HG03135 (cell line): ENCODE results near the gene TXNL4A.
"Not testable (repeated sequence)": the region's sequence is repeated elsewhere in the genome, so short reads cannot be mapped to it uniquely, and the experiment has no call there.

Experiments used
- ATAC-seq: cut with Tn5 transposase; IDR thresholded peaks from one replicate; pipeline ENCODE4 v1.9.1; 2021; ENCODE audit warnings: mild to moderate bottlenecking, moderate library complexity; ENCODE audit not compliant: unreplicated experiment

The TXNL4A gene

GRCh38 chr18:79999701-80000100, 11.3 kb upstream of the TXNL4A start:
- ATAC-seq = not testable (repeated sequence)

- ATAC-seq = no peak
These were observed 3.1 kb upstream of the TXNL4A start for GRCh38 chr18:79991494-79991893.

DNA sequence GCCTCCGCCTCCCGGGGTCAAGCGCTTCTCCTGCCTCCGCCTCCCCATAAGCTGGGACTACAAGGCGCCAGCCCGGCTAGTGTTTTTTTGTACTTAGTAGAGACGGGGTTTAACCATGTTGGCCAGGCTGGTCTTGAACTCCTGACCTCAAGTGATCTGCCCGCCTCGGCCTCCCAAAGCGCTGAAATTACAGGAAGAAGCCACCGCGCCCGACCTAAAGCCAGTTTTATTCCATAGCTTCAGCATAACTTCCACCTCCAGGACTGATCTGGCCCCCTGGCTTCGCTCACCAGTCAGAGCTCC, 783 bp upstream of the TXNL4A start:
- no peak for ATAC-seq

- ATAC-seq = peak; percentile 73
These were observed 302 bp downstream of the TXNL4A start for GRCh38 chr18:79988071-79988450.

DNA sequence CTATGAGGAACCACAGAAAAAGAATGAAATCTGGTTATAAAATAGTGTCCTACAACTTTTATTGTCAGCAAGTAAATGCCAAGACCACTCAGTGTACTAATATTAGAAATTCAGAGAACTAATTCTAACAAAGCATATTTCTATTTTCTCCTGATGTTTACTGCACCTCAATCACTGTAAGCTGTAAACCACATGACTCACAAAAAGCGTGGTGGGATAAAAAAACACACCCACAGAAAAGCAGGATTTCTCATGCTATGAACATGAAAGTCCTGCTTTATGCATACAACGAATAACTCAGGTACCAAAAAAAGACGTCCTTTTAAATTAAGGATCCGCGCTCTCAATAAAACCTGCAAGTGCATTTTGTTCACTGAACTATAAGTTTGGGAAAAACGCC, 797 bp downstream of the TXNL4A start:
- no peak for ATAC-seq

DNA sequence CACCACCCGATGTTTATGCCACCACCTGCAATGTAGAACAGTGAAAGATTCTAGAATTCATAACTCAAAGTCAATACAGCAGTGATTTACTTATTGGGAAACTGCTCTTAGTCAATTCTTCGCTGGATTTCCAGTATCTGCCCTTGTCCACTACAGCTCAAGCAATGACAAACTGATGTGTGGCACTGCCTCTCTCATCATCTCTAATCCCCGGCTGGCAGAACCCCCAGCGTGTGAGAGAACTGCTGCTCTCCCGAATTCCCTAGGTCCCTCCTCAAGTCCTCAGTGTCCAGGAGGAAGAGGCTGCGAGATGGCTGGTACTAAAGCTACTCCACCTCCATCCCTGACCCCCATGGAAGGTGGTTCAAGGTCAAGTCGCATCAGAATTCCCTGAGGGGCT, 1.6 kb downstream of the TXNL4A start:
- no peak for ATAC-seq

GRCh38 chr18:79985172-79985571, 3.2 kb downstream of the TXNL4A start:
- no peak for ATAC-seq

- ATAC-seq = no peak
These were observed 4.6 kb downstream of the TXNL4A start for GRCh38 chr18:79983793-79984192.

- ATAC-seq = no peak
These were observed 5.1 kb downstream of the TXNL4A start for GRCh38 chr18:79983253-79983652.

DNA sequence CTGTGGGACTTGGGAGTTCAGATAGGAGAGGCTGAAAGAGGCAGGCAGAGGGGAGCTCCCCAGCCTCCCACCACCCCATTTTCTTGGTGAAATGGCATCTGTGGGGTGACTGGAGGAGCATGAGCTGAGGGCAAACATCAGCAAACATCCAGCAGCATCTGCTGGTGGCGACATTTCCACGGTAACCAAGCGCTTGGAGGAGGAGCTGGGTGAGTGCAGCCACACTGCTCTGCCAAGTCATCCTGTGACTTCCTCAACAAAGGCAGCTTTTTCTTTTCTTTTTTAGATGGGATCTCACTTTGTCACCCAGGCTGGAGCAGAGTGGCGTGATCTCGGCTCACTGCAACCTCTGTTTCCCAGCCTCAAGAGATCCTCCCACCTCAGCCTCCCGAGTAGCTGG, 5.6 kb downstream of the TXNL4A start:
- ATAC-seq = no peak

DNA sequence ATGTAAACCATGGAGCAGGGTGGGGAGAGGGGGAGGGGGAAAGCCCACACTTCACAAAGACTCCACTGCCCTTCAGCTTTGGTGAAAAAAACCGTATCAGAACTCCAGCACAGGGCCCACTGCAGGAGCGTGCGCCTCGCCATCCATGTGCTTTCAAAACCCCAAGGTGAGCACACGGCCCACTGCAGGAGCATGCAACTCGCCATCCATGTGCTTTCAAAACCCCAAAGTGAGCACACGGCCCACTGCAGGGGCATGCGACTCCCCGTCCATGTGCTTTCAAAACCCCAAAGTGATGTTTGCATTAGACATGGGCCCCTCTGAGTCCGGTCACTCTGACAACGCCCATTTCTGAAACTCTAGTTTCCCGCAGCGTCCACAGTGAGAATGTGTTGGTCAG, 7.8 kb downstream of the TXNL4A start:
- no peak for ATAC-seq

- ATAC-seq = no peak
These were observed 8.5 kb downstream of the TXNL4A start for GRCh38 chr18:79979843-79980242.

- no peak for ATAC-seq
These were observed 12.2 kb downstream of the TXNL4A start for GRCh38 chr18:79975985-79976680.

DNA sequence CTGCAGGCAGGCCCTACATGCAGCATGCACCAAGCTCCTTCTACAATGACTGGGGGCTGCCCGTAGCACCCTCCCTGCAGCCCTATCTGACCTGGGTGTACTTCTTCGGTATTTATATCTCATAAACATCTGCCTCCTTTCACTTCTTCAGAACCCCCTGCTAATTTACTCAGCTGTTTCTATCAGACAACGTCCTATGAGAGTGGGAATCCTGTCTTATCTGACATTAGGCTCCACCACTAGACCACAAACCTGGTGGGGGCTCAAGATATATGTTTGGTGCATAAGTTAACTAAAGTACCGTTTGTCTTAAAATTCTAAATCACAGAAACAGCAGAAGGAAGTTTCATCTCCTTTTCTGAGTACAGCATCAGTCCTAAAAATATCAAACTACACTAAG, 13.3 kb downstream of the TXNL4A start:
- no peak for ATAC-seq

DNA sequence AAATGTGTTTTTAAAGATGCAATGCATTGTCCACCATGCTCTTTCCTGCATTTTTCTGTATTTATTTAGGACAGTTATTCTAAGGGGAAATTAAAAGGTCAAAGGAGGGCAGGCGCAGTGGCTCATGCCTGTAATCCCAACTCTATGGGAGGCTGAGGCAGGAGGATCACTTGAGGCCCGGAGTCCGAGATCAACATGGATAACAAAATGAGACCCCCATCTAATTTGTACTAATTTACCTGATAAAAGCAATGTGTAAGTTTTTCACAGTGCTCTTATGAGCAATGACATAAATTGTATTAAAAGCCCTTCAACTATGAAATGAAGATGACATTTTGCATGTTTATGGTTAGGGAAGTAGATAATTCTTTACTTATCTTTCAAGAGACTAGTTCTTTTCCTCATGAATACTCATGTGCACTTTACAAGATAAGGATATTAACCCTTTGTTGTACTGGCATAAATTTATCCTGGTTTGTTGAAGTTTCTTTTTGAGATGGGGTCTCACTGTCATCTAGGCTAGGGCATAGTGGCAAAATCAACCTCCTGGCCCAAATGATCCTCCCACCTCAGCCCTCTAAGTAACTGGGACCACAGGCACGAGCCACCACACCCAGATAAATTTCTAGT, 14.2 kb downstream of the TXNL4A start:
- ATAC-seq = no peak

- ATAC-seq = no peak
These were observed 14.8 kb downstream of the TXNL4A start for GRCh38 chr18:79973517-79973916.

GRCh38 chr18:79972720-79973119, 15.6 kb downstream of the TXNL4A start:
- ATAC-seq = no peak

GRCh38 chr18:79971986-79972385, 16.4 kb downstream of the TXNL4A start:
- no peak for ATAC-seq

- no peak for ATAC-seq
These were observed 17.0 kb downstream of the TXNL4A start for GRCh38 chr18:79971211-79971952.

DNA sequence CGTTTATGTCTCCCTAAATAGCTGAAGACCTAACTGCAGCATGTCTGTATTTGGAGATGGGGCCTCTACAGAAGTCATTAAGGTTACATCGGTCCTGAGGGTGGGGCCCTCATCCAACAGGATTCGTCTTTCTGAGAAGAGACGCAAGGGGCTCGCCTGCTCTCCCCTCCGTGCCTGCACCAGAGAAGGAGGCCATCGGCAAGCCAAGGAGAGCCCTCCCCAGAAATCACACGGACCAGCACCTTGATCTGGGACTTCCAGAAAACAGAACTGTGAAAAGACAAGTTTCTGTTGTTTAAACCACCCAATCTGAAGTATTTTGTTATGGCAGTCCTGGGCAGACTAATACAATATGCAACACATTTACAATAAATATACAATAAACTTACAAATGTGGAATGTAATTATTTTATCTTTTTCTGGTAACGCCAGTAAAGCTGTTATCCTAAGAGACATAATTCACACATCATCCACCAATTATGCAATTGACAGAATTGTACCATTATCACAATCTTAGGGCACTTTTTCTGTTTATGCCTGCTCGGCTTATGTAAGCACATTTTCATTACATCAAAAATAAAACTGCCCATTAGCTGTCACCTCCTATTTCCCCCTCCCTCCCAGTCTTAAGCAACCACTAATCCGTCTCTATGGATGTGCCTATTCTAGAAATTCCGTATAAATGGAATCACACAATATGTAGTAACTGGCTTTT, 17.8 kb downstream of the TXNL4A start:
- ATAC-seq = no peak

DNA sequence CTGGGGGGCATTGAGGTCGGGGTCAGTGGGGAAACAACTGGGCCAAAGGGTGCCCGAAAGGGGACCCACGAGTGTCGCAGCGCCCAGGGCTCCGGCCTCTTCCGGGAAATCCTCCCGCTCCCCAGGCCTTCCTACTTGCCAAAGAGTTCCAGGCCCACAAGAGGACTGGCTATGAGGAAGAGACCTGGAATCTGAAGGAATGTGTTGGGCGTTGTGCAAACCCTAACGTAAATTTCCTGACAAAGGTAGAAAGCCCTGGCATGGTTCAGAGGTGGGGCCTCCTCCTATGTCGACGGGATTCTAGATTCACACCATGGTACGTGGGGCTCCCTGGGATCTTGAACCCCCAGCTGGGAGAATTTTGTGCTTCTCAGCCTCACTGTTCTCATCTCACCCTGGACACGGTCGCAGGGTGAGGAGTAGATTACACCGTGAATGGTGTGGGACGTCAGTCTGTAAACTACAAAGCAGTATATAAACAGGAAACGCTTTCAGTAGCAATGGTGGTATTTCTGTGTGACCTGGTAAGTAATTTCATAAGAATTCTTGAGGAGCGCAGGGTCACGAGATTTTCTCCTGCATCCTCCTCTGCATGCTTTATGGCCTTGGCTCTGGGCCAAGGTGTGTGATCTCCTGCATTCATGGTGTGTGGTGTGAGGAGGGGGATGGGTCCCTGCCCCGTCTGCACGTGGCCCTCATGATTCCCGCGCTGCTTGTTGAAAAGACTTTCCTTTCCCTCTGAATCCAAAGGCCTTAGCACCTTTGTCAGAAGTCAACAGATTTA, 23.1 kb downstream of the TXNL4A start:
- no peak for ATAC-seq
